CD4-positive, alpha-beta T cell treated with Interleukin-4 for 1 hour (primary cell): ENCODE data around the gene PRSS23.
"Not testable (repeated sequence)": the region's sequence is repeated elsewhere in the genome, so short reads cannot be mapped to it uniquely, and the experiment has no call there.

ENCODE experiments used
- DNase-seq, 2 donors: peaks; one replicate each; pipeline ENCODE4 v3.0.0-alpha.2; 2020 to 2022

The PRSS23 gene

GRCh38 chr11:86800076-86800959 lies at the start of gene PRSS23:
PRSS23 (plus strand) TSS chr11:86800542; CDS start chr11:86807644, 7,102 bp downstream.
- DNase-seq: peak in 1 of 2 donors; percentile 26

- no peak for DNase-seq
Observed at GRCh38 chr11:86753459-86753858, 46.9 kb upstream of the PRSS23 start.

- DNase-seq: no peak
Observed at GRCh38 chr11:86755146-86755545, 45.2 kb upstream of the PRSS23 start.

GRCh38 chr11:86758171-86758570 lies 42.2 kb upstream of the PRSS23 start:
- DNase-seq: no peak

GRCh38 chr11:86760577-86760976 lies 39.8 kb upstream of the PRSS23 start:
- DNase-seq: no peak

DNA sequence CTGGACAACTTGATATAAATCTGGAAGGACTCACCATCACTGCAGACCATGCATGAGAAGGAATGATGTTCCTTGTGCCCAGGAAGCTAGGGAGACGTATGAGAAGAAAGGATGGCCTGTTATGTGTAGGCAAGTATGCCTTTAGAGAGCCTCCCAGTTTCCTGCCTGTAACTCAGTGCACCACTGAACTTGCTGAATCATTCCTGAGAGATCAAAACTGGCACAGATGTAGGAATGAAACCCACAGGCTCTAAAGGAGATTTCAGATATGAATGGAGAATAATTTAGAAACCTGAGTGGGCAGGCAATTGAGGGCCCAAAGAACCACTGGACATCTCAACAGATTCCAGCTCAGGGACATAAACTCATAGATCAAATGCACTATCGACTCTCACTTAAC lies 38.4 kb upstream of the PRSS23 start:
- DNase-seq: no peak

DNA sequence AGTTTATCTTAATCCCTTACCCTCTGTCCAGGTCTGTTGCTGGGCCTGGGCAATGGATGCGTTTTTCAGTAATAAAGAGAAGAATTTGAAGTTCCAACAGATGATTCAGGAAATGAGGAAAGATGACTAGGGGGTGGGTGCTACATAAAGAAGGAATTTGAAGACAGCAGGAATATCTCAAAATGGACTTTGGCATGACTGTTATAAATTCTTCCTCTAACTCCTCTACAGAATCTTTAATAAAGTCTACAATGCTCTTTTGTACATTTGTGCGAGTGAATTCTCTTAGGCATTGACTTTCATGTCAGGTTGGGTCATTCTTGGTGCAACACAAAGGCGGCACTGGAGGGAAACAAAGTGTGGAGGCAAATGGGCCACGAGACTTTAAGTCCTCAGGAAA lies 35.1 kb upstream of the PRSS23 start:
- DNase-seq: no peak

GRCh38 chr11:86765878-86766277 lies 34.5 kb upstream of the PRSS23 start:
- no peak for DNase-seq

GRCh38 chr11:86769219-86769618 lies 31.1 kb upstream of the PRSS23 start:
- no peak for DNase-seq

DNA sequence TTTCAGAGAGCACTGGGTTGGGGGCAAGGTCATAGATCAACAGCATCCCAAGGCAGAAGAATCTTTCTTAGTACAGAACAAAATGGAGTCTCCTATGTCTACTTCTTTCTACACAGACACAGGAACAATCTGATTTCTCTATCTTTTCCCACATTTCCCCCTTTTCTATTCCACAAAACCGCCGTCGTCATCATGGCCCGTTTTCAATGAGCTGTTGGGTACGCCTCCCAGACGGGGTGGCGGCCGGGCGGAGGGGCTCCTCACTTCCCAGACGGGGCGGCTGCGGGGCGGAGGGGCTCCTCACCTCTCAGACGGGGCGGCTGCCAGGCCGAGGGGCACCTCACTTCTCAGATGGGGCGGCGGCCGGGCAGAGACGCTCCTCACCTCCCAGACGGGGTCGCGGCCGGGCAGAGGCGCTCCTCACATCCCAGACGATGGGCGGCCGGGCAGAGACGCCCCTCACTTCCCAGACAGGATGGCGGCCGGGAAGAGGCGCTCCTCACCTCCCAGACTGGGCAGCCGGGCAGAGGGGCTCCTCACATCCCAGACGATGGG lies 29.8 kb upstream of the PRSS23 start:
- DNase-seq: not testable (repeated sequence)

- DNase-seq: no peak
Observed at GRCh38 chr11:86772999-86773398, 27.3 kb upstream of the PRSS23 start.

DNA sequence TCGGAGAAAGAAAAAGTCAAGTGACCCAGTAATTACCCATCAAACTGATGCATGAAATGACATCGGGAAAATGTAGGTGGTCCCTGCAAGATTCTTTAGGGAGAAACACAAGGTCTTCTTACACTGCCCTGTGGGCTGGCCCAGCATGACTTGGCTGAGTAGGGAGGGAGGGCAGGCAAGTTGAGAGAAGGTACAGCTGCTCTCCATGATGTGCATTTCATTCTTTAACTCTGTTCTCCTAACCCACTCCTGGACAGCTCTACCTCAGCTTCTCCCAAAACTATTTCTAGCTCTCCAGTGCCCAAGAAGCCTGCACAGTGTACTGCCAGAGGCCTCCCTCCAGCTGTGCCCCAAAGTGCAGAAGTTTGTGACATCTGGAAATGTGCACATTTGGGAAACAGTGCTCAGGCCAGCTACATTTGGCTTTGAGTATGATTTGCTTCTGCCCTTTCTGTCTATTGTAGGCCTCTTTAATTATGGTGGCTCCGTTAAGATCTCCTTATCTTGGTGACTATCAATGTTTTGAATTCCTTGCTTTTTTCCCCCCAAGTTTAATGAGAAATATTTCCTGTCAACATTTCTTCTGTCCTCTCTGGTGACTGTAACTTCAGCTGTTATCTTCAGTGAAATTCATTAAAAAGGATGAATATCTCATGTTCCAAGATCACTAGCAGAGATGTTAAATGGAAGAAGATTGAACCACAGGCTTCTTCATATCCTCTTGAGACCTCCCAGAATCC lies 26.7 kb upstream of the PRSS23 start:
- DNase-seq: no peak

GRCh38 chr11:86774417-86774816 lies 25.9 kb upstream of the PRSS23 start:
- DNase-seq: no peak

DNA sequence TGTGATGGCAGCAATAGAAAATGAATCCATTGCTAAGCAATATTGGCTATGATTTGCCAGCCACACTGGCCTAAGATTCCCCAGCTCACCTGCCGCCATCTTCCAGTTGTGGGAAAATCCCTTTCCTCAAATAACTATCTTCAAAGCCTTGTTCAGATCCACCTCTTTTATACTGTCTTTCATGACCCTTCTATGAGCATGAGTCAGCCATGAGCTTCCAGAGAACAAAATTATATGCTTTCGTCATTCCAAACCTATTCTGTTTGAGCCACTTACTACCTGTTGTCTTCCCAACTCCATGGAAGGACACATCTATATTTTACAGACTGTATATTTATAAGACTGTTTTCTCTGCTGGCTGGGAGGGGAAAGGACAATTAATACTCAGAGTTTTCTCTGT lies 25.0 kb upstream of the PRSS23 start:
- DNase-seq: no peak

DNA sequence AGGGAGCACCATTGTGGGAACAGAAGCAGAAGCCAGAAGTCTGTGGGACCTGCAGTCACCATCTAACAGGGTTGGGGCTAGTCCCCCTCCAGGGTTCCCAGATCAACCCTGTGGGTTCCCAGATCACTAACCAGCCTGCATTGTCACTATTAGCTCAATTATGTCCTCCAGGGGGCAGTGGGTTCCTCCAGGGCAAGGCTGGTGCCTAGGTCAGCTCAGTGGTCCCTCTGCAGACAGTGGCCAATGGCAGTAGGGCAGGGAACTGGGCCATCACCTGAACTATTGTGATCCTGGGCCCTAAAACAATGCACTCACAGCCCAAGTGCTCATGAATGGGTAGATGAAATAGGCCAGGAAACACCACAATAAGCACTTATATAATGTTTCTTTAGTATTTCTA lies 18.8 kb upstream of the PRSS23 start:
- DNase-seq: no peak

GRCh38 chr11:86782742-86783141 lies 17.6 kb upstream of the PRSS23 start:
- DNase-seq: no peak

GRCh38 chr11:86783661-86784060 lies 16.7 kb upstream of the PRSS23 start:
- DNase-seq: no peak

DNA sequence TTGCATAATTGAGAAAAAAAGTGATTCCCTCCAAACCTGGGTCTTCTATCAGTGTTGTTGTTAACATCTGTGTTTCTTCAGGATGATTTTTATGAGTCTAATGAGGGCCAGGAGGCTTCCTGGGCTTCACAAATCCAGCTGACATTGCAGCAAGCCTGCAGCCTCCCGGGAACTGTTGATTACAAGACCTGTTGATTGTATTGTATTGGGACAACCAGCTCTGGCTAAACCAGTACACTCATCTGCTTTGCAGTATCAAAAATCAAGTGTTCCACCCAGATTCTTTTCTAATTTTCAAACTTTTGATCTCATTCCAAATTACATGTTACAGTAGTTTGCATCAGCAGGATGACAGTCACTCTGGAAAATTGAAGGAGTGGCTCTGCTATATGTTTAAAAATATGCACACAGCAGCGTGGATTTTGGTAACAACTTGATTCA lies 16.1 kb upstream of the PRSS23 start:
- DNase-seq: no peak

DNA sequence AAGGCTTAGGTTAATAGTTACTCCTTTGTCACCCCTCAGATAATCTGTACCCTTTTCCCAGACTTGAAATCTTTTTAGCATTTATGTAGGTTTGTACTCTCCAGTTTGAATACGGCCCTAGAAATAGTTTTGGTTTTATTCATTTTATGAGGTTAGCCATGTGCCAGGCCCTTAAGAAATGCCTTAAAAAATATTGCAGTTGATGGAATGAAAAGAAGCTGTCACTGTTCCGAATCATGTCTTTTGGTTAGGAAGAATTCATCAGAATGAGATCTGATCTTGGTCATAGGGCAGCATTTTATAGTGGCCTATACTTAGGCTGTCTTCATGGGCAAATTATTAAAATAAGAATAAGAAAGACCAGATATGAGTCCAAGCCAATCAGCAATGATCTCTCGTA lies 14.8 kb upstream of the PRSS23 start:
- DNase-seq: no peak

DNA sequence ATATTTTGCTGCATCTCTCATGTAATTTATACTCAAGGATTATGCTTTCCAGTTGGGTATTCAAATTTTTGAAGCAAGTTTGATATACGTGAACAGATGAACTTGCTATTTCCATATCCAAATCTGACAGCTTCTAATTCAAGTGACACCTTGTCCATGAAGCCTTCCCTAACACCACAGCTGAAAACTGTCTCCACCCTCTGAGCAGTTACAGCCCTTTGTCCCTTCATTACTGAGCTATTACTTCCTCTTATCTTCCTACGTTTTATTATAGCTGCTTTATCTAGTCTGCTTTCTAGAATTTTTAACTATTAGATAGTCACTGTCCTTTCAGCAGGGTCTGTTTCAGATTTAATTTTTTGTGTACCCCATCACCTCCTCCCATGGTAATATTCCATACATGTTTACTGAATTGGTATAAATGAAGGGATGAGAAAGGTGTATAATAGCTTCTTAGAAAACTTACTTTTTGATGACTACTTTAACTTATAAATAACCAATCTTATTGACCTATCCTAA lies 13.3 kb upstream of the PRSS23 start:
- DNase-seq: no peak

DNA sequence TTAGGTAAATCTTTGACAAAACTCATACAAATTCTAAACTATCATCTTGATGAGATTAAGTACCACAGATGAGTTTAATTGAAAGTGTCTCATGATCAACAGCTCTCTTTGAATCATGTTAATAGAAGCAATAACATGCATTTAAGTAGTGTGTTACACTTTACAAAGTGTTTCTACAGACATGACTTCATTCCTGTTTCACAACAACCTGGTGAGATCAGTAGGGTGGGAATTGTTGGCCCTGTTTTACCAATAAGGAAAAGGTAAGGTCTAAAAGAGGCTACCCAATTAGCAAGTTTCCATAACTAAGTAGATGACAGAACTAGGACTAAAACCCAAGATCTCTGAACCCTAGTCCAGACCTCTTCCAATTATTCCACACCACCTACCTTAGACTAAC lies 12.7 kb upstream of the PRSS23 start:
- DNase-seq: no peak

DNA sequence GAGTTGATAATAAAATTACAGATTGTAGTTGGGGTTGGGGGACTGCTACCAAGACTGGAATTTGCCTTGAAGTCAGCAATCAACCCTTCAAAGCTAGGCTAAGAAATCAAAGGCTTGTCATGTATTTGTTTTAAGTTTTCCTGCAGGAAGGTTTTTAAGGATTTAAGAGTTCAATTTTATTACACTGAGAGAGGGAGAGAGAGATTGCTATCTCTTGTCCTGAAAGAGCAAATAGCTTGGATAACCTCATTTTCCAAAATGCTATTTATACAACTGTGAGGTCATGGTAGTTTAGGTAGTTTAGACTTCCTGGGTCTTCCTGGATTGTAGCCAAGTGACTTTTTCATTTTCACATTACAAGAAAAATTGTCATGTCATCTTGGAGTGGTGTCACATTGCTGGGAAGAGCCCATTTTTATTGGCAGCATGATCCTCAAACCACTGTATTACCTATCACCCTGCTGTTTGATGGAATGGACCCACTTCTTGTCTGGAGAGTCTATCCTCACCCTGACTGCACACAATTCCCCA lies 10.1 kb upstream of the PRSS23 start:
- no peak for DNase-seq
